C4-2B (cell line): ENCODE results near the gene DENND2A.

Experiments used
- H3K27ac ChIP-seq: fragments of 450-650 bp; 2 replicates; pipeline ENCODE4 v1.5.1; 2017
- CTCF ChIP-seq: fragments of 450-650 bp; conservative IDR thresholded peaks from 2 replicates; pipeline ENCODE4 v1.5.1; 2017; ENCODE audit warnings: mild to moderate bottlenecking
- ZFX ChIP-seq: fragments of 450-650 bp; IDR thresholded peaks from 2 replicates; pipeline ENCODE4 v1.6.1; 2017

The DENND2A gene

GRCh38 chr7:140640060-140640637 lies 464 bp downstream of the DENND2A start:
- H3K27ac ChIP-seq: no peak overlapping the region
- no peak for TF ChIP-seq CTCF

GRCh38 chr7:140639366-140640053 lies 1.1 kb downstream of the DENND2A start:
- H3K27ac ChIP-seq: no peak overlapping the region

GRCh38 chr7:140638173-140638791 lies 2.3 kb downstream of the DENND2A start:
- no peak overlapping the region for H3K27ac ChIP-seq
- TF ChIP-seq ZFX: no peak
- TF ChIP-seq CTCF: no peak

More at GRCh38 chr7:140639366-140640053, 1.1 kb downstream of the DENND2A start:
- TF ChIP-seq ZFX (no peak), CTCF (no peak)

- TF ChIP-seq ZFX (no peak), CTCF (no peak)
- no peak overlapping the region for H3K27ac ChIP-seq
Measured at GRCh38 chr7:140637400-140637799, 3.2 kb downstream of the DENND2A start.

- TF ChIP-seq ZFX (no peak), CTCF (no peak)
- H3K27ac ChIP-seq: no peak overlapping the region
Measured at GRCh38 chr7:140635816-140636215, 4.8 kb downstream of the DENND2A start.

- no peak overlapping the region for H3K27ac ChIP-seq
- TF ChIP-seq CTCF: no peak
- no peak for TF ChIP-seq ZFX
Measured at GRCh38 chr7:140635345-140635744, 5.3 kb downstream of the DENND2A start.

- no peak overlapping the region for H3K27ac ChIP-seq
- no peak for TF ChIP-seq CTCF
- TF ChIP-seq ZFX: no peak
Measured at GRCh38 chr7:140631602-140632001, 9.0 kb downstream of the DENND2A start.
